H1 (cell line): ENCODE data around the gene RNU6-7. TPM values are rescaled to one million over a fixed set of nuclear protein-coding genes. Genes with fewer than 3 reads are reported as not detected.

ENCODE experiments used
- CHD2 ChIP-seq: IDR thresholded peaks from 2 replicates; pipeline ENCODE4 v1.6.1; 2012; ENCODE audit warnings: low read length, improper control_type of control experiment
- CREB1 ChIP-seq: IDR thresholded peaks from 2 replicates; pipeline ENCODE4 v1.6.1; 2012; ENCODE audit warnings: inconsistent platforms
- CTBP2 ChIP-seq: IDR thresholded peaks from 2 replicates; pipeline ENCODE4 v1.7.0; 2011; ENCODE audit warnings: borderline replicate concordance, mild to moderate bottlenecking, moderate library complexity, mixed read lengths, low read length; ENCODE audit not compliant: insufficient read depth, insufficient read length
- GABPA ChIP-seq: IDR thresholded peaks from 2 replicates; pipeline ENCODE4 v1.6.1; 2011; ENCODE audit warnings: mild to moderate bottlenecking, low read length, moderate library complexity, borderline replicate concordance; ENCODE audit not compliant: insufficient read depth
- JUND ChIP-seq: IDR thresholded peaks from 2 replicates; pipeline ENCODE4 v1.6.1; 2011; ENCODE audit warnings: mild to moderate bottlenecking, improper control_type of control experiment, low read length
- NRF1 ChIP-seq: IDR thresholded peaks from 2 replicates; pipeline ENCODE4 v1.6.1; 2011; ENCODE audit warnings: mild to moderate bottlenecking, low read depth, low read length, improper control_type of control experiment
- POU5F1 ChIP-seq: IDR thresholded peaks from 2 replicates; pipeline ENCODE4 v1.6.1; 2011; ENCODE audit warnings: low read depth, mild to moderate bottlenecking, low read length, moderate library complexity
- SAP30 ChIP-seq: fragments of 300-600 bp; sonication (generic); IDR thresholded peaks from 2 replicates; pipeline ENCODE4 v1.7.1; 2012; ENCODE audit warnings: low read length, moderate library complexity, mild to moderate bottlenecking, inconsistent platforms; ENCODE audit not compliant: insufficient read depth, insufficient replicate concordance
- SIRT6 ChIP-seq: IDR thresholded peaks from one replicate; pipeline ENCODE4 v1.7.1; 2012; ENCODE audit warnings: low read length, inconsistent platforms
- TAF7 ChIP-seq: optimal IDR thresholded peaks from 2 replicates; pipeline ENCODE3; 2011; ENCODE audit warnings: low read depth, mild to moderate bottlenecking, inconsistent platforms, low read length, moderate library complexity, borderline replicate concordance
- TBP ChIP-seq: IDR thresholded peaks from 2 replicates; pipeline ENCODE4 v1.6.1; 2011; ENCODE audit warnings: low read depth, low read length, improper control_type of control experiment
- YY1 ChIP-seq: IDR thresholded peaks from 2 replicates; pipeline ENCODE4 v1.6.1; 2011; ENCODE audit warnings: low read depth, mild to moderate bottlenecking, low read length
- polyA plus RNA-seq, 7 experiments: library from polyadenylated mRNA; depleted of rRNA in 3 of 7; stranded (reverse) in 5 of 7; unstranded in 2 of 7; fragments of >200 nt in 5 of 7; fragments of 200-250 nt in 2 of 7; gene quantifications; 1 replicate in 5 of 7; 2 replicates in 1 of 7; 4 replicates in 1 of 7; pipeline versions ENCODE4 v1.2.1 to v1.2.3, GENCODE V29; 2011 to 2013; ENCODE audit warnings: missing spikeins in 2 of 7, mixed read lengths in 2 of 7
- total RNA-seq: library from RNA; stranded (reverse); fragmentation: NEBNext Ultra II Directional; extraction: Animal tissue kit (Norgen Biotek cat#: 25700); gene quantifications from 2 replicates; pipeline ENCODE4 v1.2.1, GENCODE V29; 2021
- TF ChIP-seq, protein P1 (sequence below): fragments of 300-600 bp; sonication (generic); IDR thresholded peaks from 2 replicates; pipeline ENCODE4 v1.7.1; 2012; ENCODE audit warnings: low read length, moderate library complexity, mild to moderate bottlenecking, inconsistent platforms; ENCODE audit not compliant: insufficient replicate concordance

Gene RNU6-7
- total and polyA plus RNA-seq, 2 of the 8 experiments (the other 6 are each of a cell fraction or from before 2014, with no cell fraction given): not detected

DNA sequence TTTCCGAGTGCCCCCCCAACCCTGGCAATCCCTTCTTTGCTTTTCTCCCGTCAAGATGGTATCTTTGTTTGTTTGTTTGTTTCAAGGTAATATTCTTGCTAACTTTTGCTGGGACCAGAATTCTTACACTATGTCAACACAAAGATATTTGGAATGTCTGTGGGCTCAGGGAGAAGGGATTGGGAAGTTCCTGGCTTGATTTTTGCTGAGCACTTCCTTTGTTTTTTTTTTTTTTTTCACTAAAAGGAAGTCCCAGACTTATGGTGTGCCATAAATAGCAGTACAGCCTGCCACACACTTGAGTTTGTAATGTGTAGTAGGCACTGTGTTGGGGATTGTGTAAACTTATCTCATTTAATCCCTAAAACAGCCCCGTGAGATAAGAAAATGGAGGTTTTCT lies 11.2 kb upstream of the RNU6-7 start (continued):
- TF ChIP-seq, protein P1, sequence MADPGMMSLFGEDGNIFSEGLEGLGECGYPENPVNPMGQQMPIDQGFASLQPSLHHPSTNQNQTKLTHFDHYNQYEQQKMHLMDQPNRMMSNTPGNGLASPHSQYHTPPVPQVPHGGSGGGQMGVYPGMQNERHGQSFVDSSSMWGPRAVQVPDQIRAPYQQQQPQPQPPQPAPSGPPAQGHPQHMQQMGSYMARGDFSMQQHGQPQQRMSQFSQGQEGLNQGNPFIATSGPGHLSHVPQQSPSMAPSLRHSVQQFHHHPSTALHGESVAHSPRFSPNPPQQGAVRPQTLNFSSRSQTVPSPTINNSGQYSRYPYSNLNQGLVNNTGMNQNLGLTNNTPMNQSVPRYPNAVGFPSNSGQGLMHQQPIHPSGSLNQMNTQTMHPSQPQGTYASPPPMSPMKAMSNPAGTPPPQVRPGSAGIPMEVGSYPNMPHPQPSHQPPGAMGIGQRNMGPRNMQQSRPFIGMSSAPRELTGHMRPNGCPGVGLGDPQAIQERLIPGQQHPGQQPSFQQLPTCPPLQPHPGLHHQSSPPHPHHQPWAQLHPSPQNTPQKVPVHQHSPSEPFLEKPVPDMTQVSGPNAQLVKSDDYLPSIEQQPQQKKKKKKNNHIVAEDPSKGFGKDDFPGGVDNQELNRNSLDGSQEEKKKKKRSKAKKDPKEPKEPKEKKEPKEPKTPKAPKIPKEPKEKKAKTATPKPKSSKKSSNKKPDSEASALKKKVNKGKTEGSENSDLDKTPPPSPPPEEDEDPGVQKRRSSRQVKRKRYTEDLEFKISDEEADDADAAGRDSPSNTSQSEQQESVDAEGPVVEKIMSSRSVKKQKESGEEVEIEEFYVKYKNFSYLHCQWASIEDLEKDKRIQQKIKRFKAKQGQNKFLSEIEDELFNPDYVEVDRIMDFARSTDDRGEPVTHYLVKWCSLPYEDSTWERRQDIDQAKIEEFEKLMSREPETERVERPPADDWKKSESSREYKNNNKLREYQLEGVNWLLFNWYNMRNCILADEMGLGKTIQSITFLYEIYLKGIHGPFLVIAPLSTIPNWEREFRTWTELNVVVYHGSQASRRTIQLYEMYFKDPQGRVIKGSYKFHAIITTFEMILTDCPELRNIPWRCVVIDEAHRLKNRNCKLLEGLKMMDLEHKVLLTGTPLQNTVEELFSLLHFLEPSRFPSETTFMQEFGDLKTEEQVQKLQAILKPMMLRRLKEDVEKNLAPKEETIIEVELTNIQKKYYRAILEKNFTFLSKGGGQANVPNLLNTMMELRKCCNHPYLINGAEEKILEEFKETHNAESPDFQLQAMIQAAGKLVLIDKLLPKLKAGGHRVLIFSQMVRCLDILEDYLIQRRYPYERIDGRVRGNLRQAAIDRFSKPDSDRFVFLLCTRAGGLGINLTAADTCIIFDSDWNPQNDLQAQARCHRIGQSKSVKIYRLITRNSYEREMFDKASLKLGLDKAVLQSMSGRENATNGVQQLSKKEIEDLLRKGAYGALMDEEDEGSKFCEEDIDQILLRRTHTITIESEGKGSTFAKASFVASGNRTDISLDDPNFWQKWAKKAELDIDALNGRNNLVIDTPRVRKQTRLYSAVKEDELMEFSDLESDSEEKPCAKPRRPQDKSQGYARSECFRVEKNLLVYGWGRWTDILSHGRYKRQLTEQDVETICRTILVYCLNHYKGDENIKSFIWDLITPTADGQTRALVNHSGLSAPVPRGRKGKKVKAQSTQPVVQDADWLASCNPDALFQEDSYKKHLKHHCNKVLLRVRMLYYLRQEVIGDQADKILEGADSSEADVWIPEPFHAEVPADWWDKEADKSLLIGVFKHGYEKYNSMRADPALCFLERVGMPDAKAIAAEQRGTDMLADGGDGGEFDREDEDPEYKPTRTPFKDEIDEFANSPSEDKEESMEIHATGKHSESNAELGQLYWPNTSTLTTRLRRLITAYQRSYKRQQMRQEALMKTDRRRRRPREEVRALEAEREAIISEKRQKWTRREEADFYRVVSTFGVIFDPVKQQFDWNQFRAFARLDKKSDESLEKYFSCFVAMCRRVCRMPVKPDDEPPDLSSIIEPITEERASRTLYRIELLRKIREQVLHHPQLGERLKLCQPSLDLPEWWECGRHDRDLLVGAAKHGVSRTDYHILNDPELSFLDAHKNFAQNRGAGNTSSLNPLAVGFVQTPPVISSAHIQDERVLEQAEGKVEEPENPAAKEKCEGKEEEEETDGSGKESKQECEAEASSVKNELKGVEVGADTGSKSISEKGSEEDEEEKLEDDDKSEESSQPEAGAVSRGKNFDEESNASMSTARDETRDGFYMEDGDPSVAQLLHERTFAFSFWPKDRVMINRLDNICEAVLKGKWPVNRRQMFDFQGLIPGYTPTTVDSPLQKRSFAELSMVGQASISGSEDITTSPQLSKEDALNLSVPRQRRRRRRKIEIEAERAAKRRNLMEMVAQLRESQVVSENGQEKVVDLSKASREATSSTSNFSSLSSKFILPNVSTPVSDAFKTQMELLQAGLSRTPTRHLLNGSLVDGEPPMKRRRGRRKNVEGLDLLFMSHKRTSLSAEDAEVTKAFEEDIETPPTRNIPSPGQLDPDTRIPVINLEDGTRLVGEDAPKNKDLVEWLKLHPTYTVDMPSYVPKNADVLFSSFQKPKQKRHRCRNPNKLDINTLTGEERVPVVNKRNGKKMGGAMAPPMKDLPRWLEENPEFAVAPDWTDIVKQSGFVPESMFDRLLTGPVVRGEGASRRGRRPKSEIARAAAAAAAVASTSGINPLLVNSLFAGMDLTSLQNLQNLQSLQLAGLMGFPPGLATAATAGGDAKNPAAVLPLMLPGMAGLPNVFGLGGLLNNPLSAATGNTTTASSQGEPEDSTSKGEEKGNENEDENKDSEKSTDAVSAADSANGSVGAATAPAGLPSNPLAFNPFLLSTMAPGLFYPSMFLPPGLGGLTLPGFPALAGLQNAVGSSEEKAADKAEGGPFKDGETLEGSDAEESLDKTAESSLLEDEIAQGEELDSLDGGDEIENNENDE: no peak
- no peak for TF ChIP-seq GABPA
- no peak for TF ChIP-seq CTBP2
- TF ChIP-seq SAP30: no peak
- TF ChIP-seq POU5F1: no peak
- TF ChIP-seq TBP: no peak
- no peak for TF ChIP-seq CHD2
- TF ChIP-seq NRF1: no peak
- TF ChIP-seq TAF7: no peak
- TF ChIP-seq YY1: no peak
- no peak for TF ChIP-seq SIRT6
- TF ChIP-seq CREB1: no peak
- TF ChIP-seq JUND: no peak
